ENCODE measurements around the gene RHOB.

Gene RHOB

GRCh38 chr2:20429528-20429927 lies 17.3 kb upstream of the RHOB start:
- no peaks in the 10 kb centered on the region for H3K9me3 ChIP-seq (ENCODE audit: control insufficient read depth, low read length)
- no peak overlapping the region for H3K4me2 ChIP-seq (ENCODE audit: low read length)
- H3K79me2 ChIP-seq: no peaks in the 10 kb centered on the region
- no peak overlapping the region for H3K9ac ChIP-seq
- no peak overlapping the region for H3K4me3 ChIP-seq (ENCODE audit: low read depth, low read length)
- no peaks in the 10 kb centered on the region for H3K27me3 ChIP-seq (ENCODE audit: control insufficient read depth, insufficient read depth, low read length)
- no peak for TF ChIP-seq CTCF (IDR thresholded peaks at IDR 0.05)
- H3K27ac ChIP-seq: no peak overlapping the region
- H3K36me3 ChIP-seq (ENCODE audit: control insufficient read depth, insufficient read depth, low read length): no peaks in the 10 kb centered on the region
- H3K4me1 ChIP-seq: no peaks in the 10 kb centered on the region
- H2AFZ ChIP-seq: no peak overlapping the region

- no peak overlapping the region for H3K9ac ChIP-seq
- H3K9me3 ChIP-seq (ENCODE audit: control insufficient read depth, low read length): no peaks in the 10 kb centered on the region
- H3K79me2 ChIP-seq: no peaks in the 10 kb centered on the region
- no peaks in the 10 kb centered on the region for H3K36me3 ChIP-seq (ENCODE audit: control insufficient read depth, insufficient read depth, low read length)
- H3K27me3 ChIP-seq (ENCODE audit: control insufficient read depth, insufficient read depth, low read length): no peaks in the 10 kb centered on the region
- H3K4me2 ChIP-seq (ENCODE audit: low read length): no peak overlapping the region
- H3K4me1 ChIP-seq: no peaks in the 10 kb centered on the region
- TF ChIP-seq CTCF (IDR thresholded peaks at IDR 0.05): no peak
- H3K27ac ChIP-seq: no peak overlapping the region
- H2AFZ ChIP-seq: no peak overlapping the region
- no peak overlapping the region for H3K4me3 ChIP-seq (ENCODE audit: low read depth, low read length)
These were observed 16.8 kb upstream of the RHOB start for GRCh38 chr2:20430035-20430434.

DNA sequence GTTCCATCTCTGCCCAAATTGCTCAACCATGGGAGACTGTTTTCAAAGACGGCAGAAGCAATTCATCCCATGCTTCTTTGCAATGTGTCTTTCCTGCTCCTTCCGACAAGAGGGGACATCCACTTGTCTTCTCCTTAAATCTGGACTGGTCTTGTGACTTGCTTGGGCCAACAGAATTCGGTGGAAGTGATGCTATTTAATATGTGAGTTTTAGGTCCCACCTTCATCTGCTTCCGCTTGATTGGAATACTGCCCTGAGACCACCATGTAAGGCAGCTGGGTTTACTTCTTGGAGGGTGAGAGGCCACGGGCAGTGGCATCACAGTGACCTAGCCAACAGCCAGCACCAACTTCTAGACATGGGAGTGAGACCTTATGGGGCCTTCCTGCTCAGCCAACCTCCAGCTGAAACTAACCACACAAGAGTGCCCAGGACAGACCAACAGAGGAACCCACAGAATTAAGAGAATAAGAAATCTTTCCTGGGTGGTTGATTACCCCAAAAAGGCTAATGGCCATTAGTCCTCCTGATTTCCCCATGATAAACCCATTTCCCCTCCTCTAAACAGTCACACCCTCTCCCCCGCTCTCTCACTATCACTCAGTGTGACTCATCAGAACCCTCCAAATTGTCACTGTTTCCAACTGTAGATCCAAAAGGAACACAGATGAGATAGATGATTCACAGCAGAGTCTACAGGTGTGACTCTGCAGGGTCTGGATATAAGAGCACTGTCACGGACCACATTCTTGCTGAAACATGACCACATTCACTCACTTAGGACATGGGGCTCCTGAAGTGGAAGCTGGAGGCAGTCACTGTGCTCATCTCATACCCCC lies 16.2 kb upstream of the RHOB start:
- H3K9ac ChIP-seq: no peak overlapping the region
- H3K4me1 ChIP-seq: no peaks in the 10 kb centered on the region
- no peak for TF ChIP-seq CTCF (IDR thresholded peaks at IDR 0.05)
- H3K4me2 ChIP-seq (ENCODE audit: low read length): no peak overlapping the region
- no peak overlapping the region for H2AFZ ChIP-seq
- no peaks in the 10 kb centered on the region for H3K27me3 ChIP-seq (ENCODE audit: control insufficient read depth, insufficient read depth, low read length)
- H3K27ac ChIP-seq: no peak overlapping the region
- no peak overlapping the region for H3K4me3 ChIP-seq (ENCODE audit: low read depth, low read length)
- H3K9me3 ChIP-seq (ENCODE audit: control insufficient read depth, low read length): no peaks in the 10 kb centered on the region
- H3K79me2 ChIP-seq: no peaks in the 10 kb centered on the region
- no peaks in the 10 kb centered on the region for H3K36me3 ChIP-seq (ENCODE audit: control insufficient read depth, insufficient read depth, low read length)

DNA sequence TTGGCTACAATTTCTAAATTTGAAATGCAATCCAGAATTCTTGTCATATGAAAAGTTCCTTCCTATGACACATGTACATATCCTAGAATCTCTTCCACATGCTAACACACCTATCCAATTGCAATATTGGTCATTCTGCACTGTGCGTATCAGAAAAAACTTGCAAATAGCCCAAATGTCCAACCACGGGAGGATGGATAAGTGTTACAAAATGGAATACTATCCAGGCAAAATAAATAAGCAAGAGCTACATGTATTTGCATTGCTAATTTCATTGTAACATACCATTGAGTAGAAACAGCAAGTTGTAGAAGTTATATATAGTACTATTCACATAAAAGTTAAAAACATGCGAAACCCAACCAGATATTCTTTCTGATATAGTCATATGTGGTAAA lies 15.6 kb upstream of the RHOB start:
- Histone ChIP-seq H3K9me3 (ENCODE audit: control insufficient read depth, low read length) (no peaks in the 10 kb centered on the region), H3K36me3 (ENCODE audit: control insufficient read depth, insufficient read depth, low read length) (no peaks in the 10 kb centered on the region), H3K27ac (no peak overlapping the region), H3K4me2 (ENCODE audit: low read length) (no peak overlapping the region), H3K4me3 (ENCODE audit: low read depth, low read length) (no peak overlapping the region), H3K4me1 (no peaks in the 10 kb centered on the region), H3K27me3 (ENCODE audit: control insufficient read depth, insufficient read depth, low read length) (no peaks in the 10 kb centered on the region), H3K9ac (no peak overlapping the region), H3K79me2 (no peaks in the 10 kb centered on the region), H2AFZ (no peak overlapping the region)
- TF ChIP-seq CTCF (IDR thresholded peaks at IDR 0.05): no peak

- no peak overlapping the region for H3K4me2 ChIP-seq (ENCODE audit: low read length)
- no peak overlapping the region for H3K9ac ChIP-seq
- no peaks in the 10 kb centered on the region for H3K4me1 ChIP-seq
- no peaks in the 10 kb centered on the region for H3K27me3 ChIP-seq (ENCODE audit: control insufficient read depth, insufficient read depth, low read length)
- no peaks in the 10 kb centered on the region for H3K36me3 ChIP-seq (ENCODE audit: control insufficient read depth, insufficient read depth, low read length)
- no peak overlapping the region for H2AFZ ChIP-seq
- no peak overlapping the region for H3K4me3 ChIP-seq (ENCODE audit: low read depth, low read length)
- no peak for TF ChIP-seq CTCF (IDR thresholded peaks at IDR 0.05)
- H3K9me3 ChIP-seq (ENCODE audit: control insufficient read depth, low read length): no peaks in the 10 kb centered on the region
- no peak overlapping the region for H3K27ac ChIP-seq
- no peaks in the 10 kb centered on the region for H3K79me2 ChIP-seq
These were observed 15.1 kb upstream of the RHOB start for GRCh38 chr2:20431772-20432171.

Data from parathyroid adenoma (tissue), 2 donors.